Astrocyte of the spinal cord (primary cell): Measurements from ENCODE around the gene SMYD3.

Source experiments
- DNase-seq: peaks from one replicate; pipeline ENCODE4 v3.0.0; 2011; ENCODE audit warnings: low read depth, low spot score
- H3K4me3 ChIP-seq: 2 replicates; pipeline ENCODE4 v1.5.1; 2011; ENCODE audit warnings: low read depth, mild to moderate bottlenecking, low read length, moderate library complexity
- in situ Hi-C: cut with HindIII; loops from 2 replicates; pipeline ENCODE4 v1.10.0; 2017; ENCODE audit warnings: low sequenced_read_pairs
- TF ChIP-seq, protein P1 (sequence below): IDR thresholded peaks from 2 replicates; pipeline ENCODE4 v1.5.1; 2012; ENCODE audit warnings: low read depth, mild to moderate bottlenecking, low read length, inconsistent platforms

The SMYD3 gene

DNA sequence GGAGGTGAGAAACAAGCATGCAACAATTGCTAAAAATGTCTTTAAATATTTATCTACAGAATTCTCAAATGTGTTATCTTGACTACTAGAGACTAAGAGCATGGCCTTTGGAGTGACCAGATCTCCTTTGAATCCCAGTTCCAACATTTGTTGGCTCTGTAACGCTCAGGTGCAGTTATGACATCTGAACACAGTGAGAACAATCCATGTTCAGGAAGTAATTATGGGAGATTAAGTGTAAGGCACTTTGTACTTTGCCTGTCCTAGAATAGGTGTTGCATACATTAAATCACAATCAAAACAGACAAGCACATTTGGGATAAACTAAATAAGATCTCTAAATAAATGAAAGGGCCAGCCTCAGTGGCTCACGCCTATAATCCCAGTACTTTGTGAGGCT, 454.5 kb downstream of the SMYD3 start:
- H3K4me3 ChIP-seq = no peak overlapping the region
- TF ChIP-seq, protein P1, sequence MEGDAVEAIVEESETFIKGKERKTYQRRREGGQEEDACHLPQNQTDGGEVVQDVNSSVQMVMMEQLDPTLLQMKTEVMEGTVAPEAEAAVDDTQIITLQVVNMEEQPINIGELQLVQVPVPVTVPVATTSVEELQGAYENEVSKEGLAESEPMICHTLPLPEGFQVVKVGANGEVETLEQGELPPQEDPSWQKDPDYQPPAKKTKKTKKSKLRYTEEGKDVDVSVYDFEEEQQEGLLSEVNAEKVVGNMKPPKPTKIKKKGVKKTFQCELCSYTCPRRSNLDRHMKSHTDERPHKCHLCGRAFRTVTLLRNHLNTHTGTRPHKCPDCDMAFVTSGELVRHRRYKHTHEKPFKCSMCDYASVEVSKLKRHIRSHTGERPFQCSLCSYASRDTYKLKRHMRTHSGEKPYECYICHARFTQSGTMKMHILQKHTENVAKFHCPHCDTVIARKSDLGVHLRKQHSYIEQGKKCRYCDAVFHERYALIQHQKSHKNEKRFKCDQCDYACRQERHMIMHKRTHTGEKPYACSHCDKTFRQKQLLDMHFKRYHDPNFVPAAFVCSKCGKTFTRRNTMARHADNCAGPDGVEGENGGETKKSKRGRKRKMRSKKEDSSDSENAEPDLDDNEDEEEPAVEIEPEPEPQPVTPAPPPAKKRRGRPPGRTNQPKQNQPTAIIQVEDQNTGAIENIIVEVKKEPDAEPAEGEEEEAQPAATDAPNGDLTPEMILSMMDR = no peak
- in situ Hi-C loops = no loop called here
- DNase-seq = no peak

GRCh38 chr1:246051909-246052518, 455.1 kb downstream of the SMYD3 start:
- TF ChIP-seq, protein P1 = no peak
- in situ Hi-C loops = no loop called here

GRCh38 chr1:246048693-246049092, 458.4 kb downstream of the SMYD3 start:
- H3K4me3 ChIP-seq = no peak overlapping the region
- TF ChIP-seq, protein P1 = no peak

More at GRCh38 chr1:246051909-246052518, 455.1 kb downstream of the SMYD3 start:
- H3K4me3 ChIP-seq = no peak overlapping the region
- DNase-seq = no peak

DNA sequence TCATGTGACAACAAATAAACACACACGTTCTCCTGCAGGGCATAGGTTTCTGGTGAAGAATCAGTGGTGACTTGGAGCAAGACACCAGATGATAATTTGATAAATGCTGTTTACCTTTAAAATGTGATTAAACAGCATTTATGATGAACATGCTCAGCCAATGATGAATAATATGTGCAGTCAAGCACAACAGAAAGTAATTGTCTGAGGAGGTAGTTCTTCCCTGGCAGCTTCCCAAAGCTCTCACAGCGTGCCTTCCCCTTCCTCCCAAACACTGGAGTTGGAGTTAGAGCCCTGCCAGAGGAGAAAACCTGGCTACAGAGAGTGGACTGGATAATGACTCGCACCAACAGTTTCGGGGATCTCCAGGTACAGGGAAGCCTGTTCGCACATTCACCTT, 463.5 kb downstream of the SMYD3 start:
- TF ChIP-seq, protein P1 = no peak
- no peak overlapping the region for H3K4me3 ChIP-seq
- peak; percentile 10 for DNase-seq
- in situ Hi-C loops = no loop called here

More at GRCh38 chr1:246048693-246049092, 458.4 kb downstream of the SMYD3 start:
- no peak for DNase-seq
- in situ Hi-C loops = no loop called here

- no peak for DNase-seq
- in situ Hi-C loops = no loop called here
- TF ChIP-seq, protein P1 = no peak
- no peak overlapping the region for H3K4me3 ChIP-seq
These were observed 465.7 kb downstream of the SMYD3 start for GRCh38 chr1:246041360-246041759.

- in situ Hi-C loops = no loop called here
- TF ChIP-seq, protein P1 = no peak
- H3K4me3 ChIP-seq = no peak overlapping the region
- DNase-seq = no peak
These were observed 466.7 kb downstream of the SMYD3 start for GRCh38 chr1:246040200-246040890.
